Activated T-helper 1 cell treated with anti-CD3 and anti-CD28 coated beads, Interleukin-12 subunit alpha, Interleukin-12 subunit beta, Interleukin-2, Interleukin-4 antibody, amounts not matched to agents 30 ng/mL and 10 ng/mL and 1 ng/mL, durations not matched to agents 14 hours and 24 hours and 36 hours (primary cell): ENCODE measurements around the gene EFCAB8. TPM values are rescaled to one million over a fixed set of nuclear protein-coding genes. Genes with fewer than 3 reads are reported as not detected.

Experiments used
- DNase-seq: peaks from one replicate; pipeline ENCODE4 v3.0.0; 2021; ENCODE audit warnings: low spot score
- H3K27ac Mint-ChIP-seq: one replicate; pipeline ENCODE4 v1.8.0; 2021; ENCODE audit warnings: mild to moderate bottlenecking, mixed read lengths
- H3K27me3 Mint-ChIP-seq: one replicate; pipeline ENCODE4 v1.8.0; 2022; ENCODE audit warnings: mild to moderate bottlenecking, moderate library complexity, mixed read lengths; ENCODE audit not compliant: insufficient read depth
- H3K36me3 Mint-ChIP-seq: one replicate; pipeline ENCODE4 v1.8.0; 2021; ENCODE audit warnings: low read depth, mixed read lengths
- H3K4me1 Mint-ChIP-seq: one replicate; pipeline ENCODE4 v1.8.0; 2021; ENCODE audit warnings: low read depth, mixed read lengths
- H3K4me3 Mint-ChIP-seq: one replicate; pipeline ENCODE4 v1.8.0; 2021; ENCODE audit warnings: mild to moderate bottlenecking, moderate library complexity, mixed read lengths
- H3K9me3 Mint-ChIP-seq: one replicate; pipeline ENCODE4 v1.8.0; 2021; ENCODE audit warnings: mixed read lengths
- intact Hi-C: fragments of 100-400 bp; cut with micrococcal nuclease; formaldehyde crosslinking; loops from one replicate; pipeline ENCODE4 v1.15.1; 2024
- total RNA-seq: library from RNA; stranded (reverse); gene quantifications from 2 replicates; pipeline ENCODE4 v1.2.3, GENCODE V29; 2022

Gene EFCAB8, protein sequence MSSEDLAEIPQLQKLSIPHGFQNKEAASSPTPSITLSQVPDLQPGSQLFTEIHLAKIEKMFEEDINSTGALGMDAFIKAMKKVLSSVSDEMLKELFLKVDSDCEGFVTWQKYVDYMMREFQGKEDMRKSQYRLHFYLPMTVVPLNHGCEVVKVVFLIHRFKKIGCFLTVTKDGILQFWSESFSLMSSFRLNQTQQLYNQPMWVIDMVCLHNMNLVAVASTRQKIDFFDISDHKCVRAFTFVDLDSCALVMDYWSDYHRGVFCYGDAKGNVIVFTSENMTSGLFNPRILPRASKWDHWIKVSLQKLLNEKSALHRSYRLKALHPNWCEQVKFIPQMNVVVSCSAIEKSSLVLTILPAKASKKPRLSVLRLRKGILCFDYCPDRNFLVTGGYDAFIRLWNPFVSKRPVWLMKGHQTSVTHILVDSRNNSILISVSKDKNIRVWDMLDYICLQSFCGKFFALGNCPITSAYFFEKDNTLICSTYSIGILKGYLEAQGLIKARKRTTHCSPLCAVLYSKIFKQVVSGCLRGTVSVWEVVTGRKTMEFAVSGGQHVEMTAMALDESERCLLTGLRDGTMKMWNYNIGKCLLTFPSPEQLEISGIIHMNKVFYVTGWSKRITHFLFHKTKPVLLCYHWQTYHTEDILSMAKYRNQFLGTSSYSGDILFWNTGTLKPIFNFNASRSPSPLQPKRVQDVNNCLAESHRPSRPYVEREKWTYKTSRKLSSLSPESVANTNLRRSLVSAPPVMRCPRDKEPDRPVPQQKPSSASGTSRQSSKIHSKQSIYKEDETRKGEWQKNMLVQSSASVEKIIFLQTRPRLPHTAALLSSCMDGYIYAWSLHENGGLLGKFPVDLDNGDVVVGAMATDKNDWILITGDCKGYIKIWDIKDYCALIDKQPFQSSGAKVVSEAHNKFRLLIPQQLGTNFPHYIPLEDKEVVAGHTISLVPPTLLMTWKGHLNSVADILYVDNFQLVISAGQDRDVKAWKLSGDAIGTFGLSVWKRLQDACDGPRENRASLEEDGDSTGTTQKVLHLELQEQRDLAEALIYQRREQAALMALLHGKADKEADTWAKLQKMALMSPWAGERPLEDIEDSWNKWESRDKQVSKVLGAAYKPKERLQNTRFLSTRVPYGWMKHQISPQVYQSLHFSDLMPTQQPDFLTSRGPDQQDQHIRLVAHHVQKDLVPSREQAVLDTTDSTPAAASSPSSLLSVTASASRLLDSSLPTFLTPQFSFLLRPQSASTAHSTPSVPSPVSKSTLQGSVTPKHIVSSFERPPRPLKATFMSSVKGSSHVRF
- total RNA-seq = 0.05 and 0.39 TPM in 2 replicates

- H3K27me3 Mint-ChIP-seq = no peaks in the 10 kb centered on the region
- no peaks in the 10 kb centered on the region for H3K9me3 Mint-ChIP-seq
- H3K36me3 Mint-ChIP-seq = peaks cover 17% of the 10 kb centered on the region
- peak within 1 kb of the TSS; percentile 32 for H3K27ac Mint-ChIP-seq
- intact Hi-C loops = no loop called here
- peaks cover 15% of the 10 kb centered on the region for H3K4me1 Mint-ChIP-seq
- DNase-seq = no peak
- H3K4me3 Mint-ChIP-seq = no peak within 1 kb of the TSS
Observed at GRCh38 chr20:32858701-32859372, at the start of gene EFCAB8. TSS of gene EFCAB8 (plus strand) at chr20:32858923. CDS start at chr20:32863793, 4,870 bp downstream.

DNA sequence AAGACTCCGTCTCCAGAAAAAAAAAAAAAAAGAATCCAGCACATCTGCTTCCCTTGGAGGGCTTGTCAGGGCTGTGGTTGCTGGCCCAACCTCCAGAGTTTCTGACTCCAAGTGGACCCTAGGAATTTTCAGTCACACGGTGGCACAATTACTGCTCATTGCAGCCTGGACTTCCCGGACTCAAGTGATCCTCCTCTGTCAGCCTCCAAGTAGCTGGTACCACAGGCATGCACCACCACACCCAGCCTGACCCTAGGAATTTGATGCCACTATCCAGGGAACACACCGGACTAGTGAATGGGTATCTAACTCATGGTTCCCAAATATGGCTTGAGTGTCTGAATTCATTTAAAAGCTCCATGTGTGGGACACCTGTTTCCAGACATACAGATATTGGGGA lies 48.8 kb upstream of the EFCAB8 start:
- intact Hi-C loops = no loop called here
- H3K36me3 Mint-ChIP-seq = no peaks in the 10 kb centered on the region
- H3K4me3 Mint-ChIP-seq = no peak overlapping the region
- DNase-seq = no peak
- peaks cover 3% of the 10 kb centered on the region for H3K27me3 Mint-ChIP-seq
- H3K4me1 Mint-ChIP-seq = no peaks in the 10 kb centered on the region
- H3K27ac Mint-ChIP-seq = no peak overlapping the region
- no peaks in the 10 kb centered on the region for H3K9me3 Mint-ChIP-seq

- H3K27me3 Mint-ChIP-seq = peaks cover 3% of the 10 kb centered on the region
- no peak for DNase-seq
- H3K9me3 Mint-ChIP-seq = no peaks in the 10 kb centered on the region
- intact Hi-C loops = no loop called here
- H3K27ac Mint-ChIP-seq = no peak overlapping the region
- H3K4me3 Mint-ChIP-seq = no peak overlapping the region
- no peaks in the 10 kb centered on the region for H3K4me1 Mint-ChIP-seq
- H3K36me3 Mint-ChIP-seq = no peaks in the 10 kb centered on the region
Observed at GRCh38 chr20:32810941-32811340, 47.8 kb upstream of the EFCAB8 start.

DNA sequence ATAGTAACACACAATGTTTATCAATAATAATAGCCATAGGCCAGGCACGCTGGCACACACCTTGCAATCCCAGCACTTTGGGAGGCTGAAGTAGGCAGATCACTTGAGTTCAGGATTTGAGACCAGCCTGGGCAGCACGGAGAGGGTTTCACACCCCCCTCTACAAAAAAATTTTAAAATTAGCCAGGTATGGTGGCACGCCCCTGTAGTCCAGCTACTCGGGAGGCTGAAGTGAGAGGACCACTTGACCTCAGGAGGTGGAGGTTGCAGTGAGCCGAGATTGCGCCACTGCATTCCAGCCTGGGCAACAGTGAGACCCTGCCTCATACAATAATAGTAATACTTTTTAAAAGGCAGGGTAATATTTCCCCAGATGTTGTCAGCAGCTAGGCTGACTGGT lies 46.8 kb upstream of the EFCAB8 start:
- no peak for DNase-seq
- no peak overlapping the region for H3K27ac Mint-ChIP-seq
- H3K4me3 Mint-ChIP-seq = no peak overlapping the region
- intact Hi-C loops = no loop called here
- H3K9me3 Mint-ChIP-seq = no peaks in the 10 kb centered on the region
- H3K4me1 Mint-ChIP-seq = no peaks in the 10 kb centered on the region
- peaks cover 3% of the 10 kb centered on the region for H3K27me3 Mint-ChIP-seq
- H3K36me3 Mint-ChIP-seq = no peaks in the 10 kb centered on the region

DNA sequence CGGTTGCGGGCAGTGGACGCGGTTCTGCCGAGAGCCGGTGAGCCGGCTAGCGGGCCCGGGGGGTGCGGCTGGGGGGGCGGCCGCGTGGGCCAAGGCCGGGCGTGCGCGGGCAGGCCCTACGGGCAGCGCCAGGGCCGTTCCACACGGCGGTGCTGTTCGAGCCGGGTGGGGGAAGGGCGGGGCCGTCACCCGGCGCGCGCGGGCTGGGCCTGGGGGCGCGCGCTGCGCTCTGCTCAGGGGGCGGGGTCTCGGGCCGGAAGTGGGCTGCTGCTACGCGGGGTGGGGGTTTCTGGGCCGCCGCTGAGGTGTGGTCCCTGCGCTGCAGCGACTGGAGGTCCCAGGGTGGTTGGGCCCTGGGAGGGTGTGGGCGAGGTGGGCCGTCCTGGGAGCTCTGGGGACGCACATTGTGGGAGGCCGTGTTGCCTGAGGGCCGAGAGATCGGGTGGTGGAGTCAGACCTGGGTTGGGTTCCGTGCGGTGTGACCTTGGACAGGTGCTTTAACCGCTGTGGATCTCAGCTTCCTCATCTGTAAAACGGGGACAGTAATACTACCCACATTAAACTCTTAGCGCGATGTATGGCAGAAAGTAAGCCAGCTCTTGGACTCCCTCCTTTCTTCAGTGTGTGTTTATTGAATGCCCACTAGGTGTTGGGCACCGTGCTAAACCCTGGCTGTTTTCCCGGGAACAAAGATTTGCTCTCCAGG lies 38.6 kb upstream of the EFCAB8 start:
- intact Hi-C loops = loop anchor here (1.0 to 5.0 kb wide), 3 partner anchors 30 to 463 kb away; partner anchors contain the start of genes ASXL1 and COMMD7

DNA sequence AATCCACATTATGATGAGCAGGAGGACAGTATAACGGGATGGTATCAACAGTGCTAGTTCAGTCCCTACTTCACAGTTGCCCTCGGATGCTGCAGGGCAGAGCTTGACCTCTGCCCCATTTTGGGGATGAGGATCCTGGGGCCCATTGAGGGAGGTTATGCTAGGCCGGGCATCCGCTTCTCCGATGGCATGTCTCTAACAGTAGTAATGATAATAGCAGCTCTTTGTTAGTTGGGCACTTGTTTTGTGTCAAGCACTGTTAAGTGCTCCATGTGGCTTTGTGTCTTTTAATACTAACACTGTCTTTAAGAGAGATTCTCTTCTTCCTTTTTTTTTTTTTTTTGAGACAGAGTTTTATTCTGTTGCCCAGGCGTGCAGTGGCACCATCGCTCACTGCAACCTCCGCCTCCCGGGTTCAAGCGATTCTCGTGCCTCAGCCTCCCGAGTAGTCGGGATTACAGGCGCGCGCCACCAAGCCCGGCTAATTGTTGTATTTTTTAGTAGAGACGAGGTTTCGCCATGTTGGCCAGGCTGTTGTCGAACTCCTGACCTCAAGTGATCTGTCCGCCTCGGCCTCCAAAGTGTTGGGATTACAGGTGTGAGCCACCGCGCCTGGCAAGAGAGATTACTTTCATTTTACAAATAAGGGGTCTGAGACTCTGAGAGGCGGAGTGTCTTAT lies 37.9 kb upstream of the EFCAB8 start:
- Mint-ChIP-seq H3K4me1 (peaks cover 39% of the 10 kb centered on the region), H3K27ac (peak overlapping the region; percentile 94), H3K9me3 (no peaks in the 10 kb centered on the region), H3K27me3 (no peaks in the 10 kb centered on the region), H3K36me3 (peaks cover 13% of the 10 kb centered on the region), H3K4me3 (peak overlapping the region; percentile 96)
- DNase-seq = no peak
- intact Hi-C loops = loop anchor here (5.0 kb wide), 2 partner anchors 79 to 464 kb away; partner anchors contain the start of genes ASXL1 and COMMD7

More for the DNA sequence above, 38.6 kb upstream of the EFCAB8 start:
- H3K27ac Mint-ChIP-seq = peak overlapping the region; percentile 94
- DNase-seq = no peak
- H3K36me3 Mint-ChIP-seq = peaks cover 10% of the 10 kb centered on the region
- peak overlapping the region; percentile 96 for H3K4me3 Mint-ChIP-seq
- H3K9me3 Mint-ChIP-seq = no peaks in the 10 kb centered on the region
- H3K4me1 Mint-ChIP-seq = peaks cover 39% of the 10 kb centered on the region
- no peaks in the 10 kb centered on the region for H3K27me3 Mint-ChIP-seq

DNA sequence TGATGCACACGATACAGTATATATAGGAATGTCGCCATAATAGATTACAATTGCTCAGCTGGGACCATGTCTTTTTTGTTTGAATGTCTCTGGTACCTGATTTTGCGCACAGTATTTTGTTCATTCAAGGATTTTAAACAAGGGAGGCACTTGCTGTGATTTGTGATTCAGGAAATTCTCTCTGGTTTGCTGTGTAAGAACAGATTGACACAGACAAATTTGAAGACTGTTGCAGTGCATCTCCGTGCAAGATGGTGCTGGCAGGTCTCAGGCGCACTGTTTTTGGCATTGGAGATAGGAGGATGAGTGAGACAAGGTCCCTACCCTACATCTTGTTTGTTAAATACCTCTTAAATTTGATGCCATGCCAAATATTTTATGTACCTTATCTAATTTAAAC lies 36.5 kb upstream of the EFCAB8 start:
- H3K4me1 Mint-ChIP-seq = peaks cover 39% of the 10 kb centered on the region
- intact Hi-C loops = loop anchor here (5.0 kb wide), 2 partner anchors 80 to 465 kb away; partner anchors contain the start of genes ASXL1 and COMMD7
- no peaks in the 10 kb centered on the region for H3K27me3 Mint-ChIP-seq
- no peak overlapping the region for H3K27ac Mint-ChIP-seq
- H3K36me3 Mint-ChIP-seq = peaks cover 18% of the 10 kb centered on the region
- H3K4me3 Mint-ChIP-seq = peak overlapping the region; percentile 96
- DNase-seq = no peak
- H3K9me3 Mint-ChIP-seq = no peaks in the 10 kb centered on the region

DNA sequence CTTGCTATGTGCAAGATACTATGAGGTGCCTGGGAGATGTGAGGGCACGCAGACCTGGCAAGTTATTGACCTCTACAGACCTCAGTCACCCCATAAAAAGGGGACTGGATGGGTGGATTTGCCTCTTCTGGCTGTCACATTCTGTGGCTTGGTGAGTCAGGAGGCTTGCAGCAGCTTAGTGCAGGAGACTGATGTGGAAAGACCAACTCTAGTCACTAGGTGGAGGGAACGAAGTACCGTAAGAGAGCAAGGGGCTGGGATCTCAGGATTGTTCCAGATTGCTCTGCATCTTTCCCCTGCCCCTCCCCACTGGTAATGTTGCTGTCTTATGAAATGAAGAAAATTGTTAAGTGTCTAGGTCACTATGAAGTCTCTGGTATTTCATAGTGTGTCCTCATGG lies 35.6 kb upstream of the EFCAB8 start:
- H3K27ac Mint-ChIP-seq = peak overlapping the region; percentile 24
- H3K9me3 Mint-ChIP-seq = no peaks in the 10 kb centered on the region
- intact Hi-C loops = loop anchor here (5.0 kb wide), 2 partner anchors 81 to 466 kb away; partner anchors contain the start of genes ASXL1 and COMMD7
- H3K36me3 Mint-ChIP-seq = peaks cover 21% of the 10 kb centered on the region
- no peaks in the 10 kb centered on the region for H3K27me3 Mint-ChIP-seq
- peak overlapping the region; percentile 1 for H3K4me3 Mint-ChIP-seq
- peaks cover 43% of the 10 kb centered on the region for H3K4me1 Mint-ChIP-seq
- no peak for DNase-seq

DNA sequence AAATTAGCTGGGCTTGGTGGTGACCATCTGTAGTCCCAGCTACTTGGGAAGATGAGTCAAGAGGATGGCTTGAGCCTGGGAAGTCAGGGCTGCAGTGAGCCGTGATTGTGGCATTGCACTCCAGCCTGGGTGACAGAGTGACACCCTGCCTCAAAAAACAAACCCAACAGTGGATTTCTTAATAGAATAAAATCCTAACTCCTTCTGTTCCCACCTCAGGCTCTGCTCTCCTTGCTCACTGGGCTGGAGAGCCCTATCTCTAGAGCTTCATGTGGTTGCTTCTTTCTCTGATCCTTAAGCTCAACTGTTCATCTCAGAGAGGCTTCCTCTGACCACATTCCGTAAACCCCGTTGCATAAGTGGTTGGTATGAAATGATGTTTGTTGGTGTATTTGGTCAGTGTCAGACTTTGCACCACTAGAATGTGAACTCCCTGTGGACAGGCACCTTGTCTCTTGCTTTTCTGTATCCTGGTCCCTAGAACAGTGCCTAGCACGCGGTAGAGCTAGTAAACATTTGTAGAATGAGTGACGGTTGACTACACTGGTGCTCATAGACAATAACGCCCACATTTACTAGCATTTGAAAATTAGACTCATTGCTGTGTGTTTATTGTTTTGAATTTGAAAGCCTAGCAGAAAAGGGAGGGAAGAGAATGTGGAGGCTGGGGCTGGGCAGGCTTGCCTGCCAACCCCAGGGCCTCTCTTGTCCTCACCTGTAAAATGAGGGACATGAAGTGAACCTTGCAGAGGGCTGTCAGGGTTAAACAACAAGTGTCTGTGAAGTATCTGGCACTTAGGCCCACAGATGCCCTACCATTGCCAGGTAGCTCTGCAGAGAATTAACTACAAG lies 34.8 kb upstream of the EFCAB8 start:
- H3K27me3 Mint-ChIP-seq = no peaks in the 10 kb centered on the region
- peaks cover 27% of the 10 kb centered on the region for H3K36me3 Mint-ChIP-seq
- H3K9me3 Mint-ChIP-seq = no peaks in the 10 kb centered on the region
- H3K4me3 Mint-ChIP-seq = peak overlapping the region; percentile 27
- intact Hi-C loops = loop anchor here (5.0 kb wide), 2 partner anchors 82 to 467 kb away; partner anchors contain the start of genes ASXL1 and COMMD7
- H3K27ac Mint-ChIP-seq = peak overlapping the region; percentile 9
- peaks cover 49% of the 10 kb centered on the region for H3K4me1 Mint-ChIP-seq
- no peak for DNase-seq

GRCh38 chr20:32828029-32828680 lies 30.6 kb upstream of the EFCAB8 start:
- Mint-ChIP-seq H3K27me3 (no peaks in the 10 kb centered on the region), H3K27ac (peak overlapping the region; percentile 75), H3K4me3 (no peak overlapping the region), H3K9me3 (no peaks in the 10 kb centered on the region), H3K36me3 (peaks cover 41% of the 10 kb centered on the region), H3K4me1 (peaks cover 52% of the 10 kb centered on the region)
- DNase-seq = no peak
- intact Hi-C loops = no loop called here
